Daoy (cell line): ENCODE measurements around the gene PDIA5. TPM values are rescaled to one million over a fixed set of nuclear protein-coding genes. Genes with fewer than 3 reads are reported as not detected.
A peak's percentile ranks its signal among the peaks of the same experiment; 100 is the strongest.

Experiments used
- DNase-seq: peaks from one replicate; pipeline ENCODE4 v3.0.0-alpha.2; 2015; ENCODE audit warnings: low read depth
- total RNA-seq: library from RNA; depleted of rRNA; stranded (reverse); fragments of >200 nt; shearing (Covaris generic); gene quantifications from 2 replicates; pipeline ENCODE4 v1.2.3, GENCODE V29; 2014

PDIA5 gene
- total RNA-seq, 1 experiment from 2014 or later: 17.6 TPM

GRCh38 chr3:123042413-123042812 lies 24.4 kb upstream of the PDIA5 start:
- no peak for DNase-seq

GRCh38 chr3:123044981-123045763 lies 21.7 kb upstream of the PDIA5 start:
- DNase-seq: no peak

DNA sequence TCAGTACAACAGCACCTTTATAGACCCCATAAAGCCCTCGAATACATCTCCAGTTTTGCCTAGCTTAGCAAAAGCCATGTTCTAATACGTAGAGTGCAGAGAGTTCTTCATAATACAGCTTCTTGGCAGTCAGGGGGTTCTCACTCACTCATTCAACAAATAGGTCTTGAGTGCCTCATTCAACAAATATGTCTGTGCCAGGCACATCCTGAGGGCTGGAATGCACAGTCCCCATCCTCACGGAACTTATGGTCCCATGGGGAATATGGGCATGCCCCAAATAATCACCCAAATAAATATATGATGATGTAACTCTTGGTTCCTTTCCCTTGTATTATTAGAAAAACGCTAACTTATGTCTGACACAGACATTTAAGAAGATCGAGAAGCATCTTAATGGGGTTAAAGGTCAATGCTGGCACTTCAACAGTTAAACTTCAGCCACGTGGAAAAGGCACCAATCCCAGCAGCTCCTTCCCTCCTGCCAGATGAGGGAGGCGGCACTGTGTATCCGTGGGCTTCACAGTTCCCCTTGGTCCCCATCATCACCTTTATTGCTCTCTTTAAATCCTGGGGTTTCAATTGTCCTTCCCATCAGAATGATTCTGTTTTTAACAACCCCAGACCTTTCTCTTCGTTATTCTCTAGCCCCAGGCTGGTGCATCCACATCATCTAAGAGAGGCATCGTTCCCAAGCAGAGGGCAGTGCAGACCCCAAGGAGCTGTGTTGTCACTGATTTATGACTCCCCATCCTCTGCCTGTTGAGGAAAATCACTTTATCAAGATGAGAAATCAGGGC lies 20.4 kb upstream of the PDIA5 start:
- peak; percentile 52 for DNase-seq

- DNase-seq: no peak
Measured at GRCh38 chr3:123047062-123047319, 19.8 kb upstream of the PDIA5 start.

GRCh38 chr3:123048480-123049237 lies 18.2 kb upstream of the PDIA5 start:
- DNase-seq: no peak

DNA sequence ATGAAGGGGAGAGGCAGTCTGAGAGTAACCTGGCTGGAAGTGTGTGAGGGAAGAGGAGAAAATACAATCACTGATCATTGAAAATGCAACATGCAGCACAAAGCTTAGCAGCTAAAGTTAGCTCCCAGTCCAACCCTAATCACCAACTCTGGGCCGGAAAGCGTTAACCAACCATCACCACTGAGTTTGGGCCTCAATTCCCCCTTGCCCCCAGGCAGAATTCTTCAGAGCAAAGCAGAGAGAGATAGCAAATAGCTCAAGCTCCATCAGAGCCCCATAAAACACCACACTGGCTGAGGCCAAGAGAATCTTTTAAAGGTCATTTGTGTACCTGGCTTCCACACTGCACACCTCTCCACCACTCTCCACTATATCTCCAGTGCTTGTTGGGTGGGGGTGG lies 16.2 kb upstream of the PDIA5 start:
- no peak for DNase-seq

- no peak for DNase-seq
Measured at GRCh38 chr3:123053107-123053506, 13.7 kb upstream of the PDIA5 start.

DNA sequence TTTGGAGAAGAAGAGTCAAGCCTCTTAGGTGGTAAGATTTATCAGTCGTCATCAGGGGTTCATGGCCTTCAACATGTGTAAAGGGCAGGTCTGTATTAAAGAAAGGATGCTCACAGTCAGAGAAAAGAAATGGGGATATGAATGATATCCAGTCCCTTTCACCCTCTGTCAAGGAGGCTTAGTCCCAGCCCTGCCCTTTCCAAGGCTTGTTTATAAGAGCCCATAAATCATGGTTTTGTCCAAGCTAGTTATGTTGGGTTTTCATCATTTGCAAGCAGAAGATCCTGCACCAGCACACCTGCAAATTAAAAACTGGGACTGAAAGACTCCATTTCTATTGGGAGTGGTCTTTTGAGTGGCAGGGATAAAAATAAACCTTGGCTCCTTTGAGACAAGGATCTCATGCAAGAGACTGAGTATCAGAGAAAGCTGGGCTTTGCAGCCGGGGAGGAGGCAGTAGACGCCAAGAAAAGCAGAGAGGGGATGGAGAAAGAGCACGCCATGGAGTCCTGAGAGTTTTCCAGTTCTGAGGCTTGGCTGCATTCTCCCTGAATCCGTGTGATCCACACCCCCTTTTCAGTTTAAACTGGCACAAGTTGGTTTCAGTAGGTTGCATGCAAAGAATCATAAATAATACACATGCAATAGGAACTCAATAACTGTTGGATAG lies 12.6 kb upstream of the PDIA5 start:
- no peak for DNase-seq

DNA sequence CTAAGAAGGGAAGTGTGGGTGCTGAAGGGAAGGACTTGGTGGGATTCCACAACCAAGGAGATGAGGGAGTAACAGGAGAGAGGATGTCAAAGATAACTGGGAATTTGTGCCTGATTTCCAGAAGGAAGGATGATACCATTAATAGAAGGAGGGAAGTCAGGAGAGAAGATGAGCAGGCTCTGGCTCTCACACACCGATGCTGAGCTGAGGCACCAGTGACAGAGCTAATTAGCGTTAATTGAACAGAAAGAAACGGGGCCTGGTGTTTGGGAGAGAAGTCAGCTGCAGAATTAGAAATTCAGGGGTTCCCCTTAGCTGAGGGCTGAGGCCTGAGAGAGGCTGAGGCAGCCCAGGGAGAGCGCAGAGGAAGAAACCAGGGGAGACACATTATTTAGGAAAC lies 11.9 kb upstream of the PDIA5 start:
- no peak for DNase-seq

DNA sequence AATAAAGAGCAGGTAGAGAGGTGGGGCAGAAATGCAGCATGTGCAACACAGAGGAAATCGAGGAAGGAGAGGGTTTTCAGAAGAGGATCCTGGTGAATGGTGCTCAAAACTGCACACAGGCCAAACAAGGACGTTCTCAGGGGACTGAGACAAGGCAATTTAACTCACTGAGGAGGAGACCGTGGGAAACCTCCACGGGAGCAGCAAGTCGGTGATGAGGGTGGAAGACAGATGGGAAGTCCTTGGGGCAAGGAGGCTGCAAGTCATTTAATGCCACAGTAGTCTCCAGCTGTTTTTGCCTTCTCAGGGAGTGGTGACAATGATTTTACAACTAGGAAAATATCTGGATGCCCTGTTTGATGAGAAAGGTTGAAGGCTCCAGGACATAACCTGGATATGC lies 11.5 kb upstream of the PDIA5 start:
- no peak for DNase-seq

DNA sequence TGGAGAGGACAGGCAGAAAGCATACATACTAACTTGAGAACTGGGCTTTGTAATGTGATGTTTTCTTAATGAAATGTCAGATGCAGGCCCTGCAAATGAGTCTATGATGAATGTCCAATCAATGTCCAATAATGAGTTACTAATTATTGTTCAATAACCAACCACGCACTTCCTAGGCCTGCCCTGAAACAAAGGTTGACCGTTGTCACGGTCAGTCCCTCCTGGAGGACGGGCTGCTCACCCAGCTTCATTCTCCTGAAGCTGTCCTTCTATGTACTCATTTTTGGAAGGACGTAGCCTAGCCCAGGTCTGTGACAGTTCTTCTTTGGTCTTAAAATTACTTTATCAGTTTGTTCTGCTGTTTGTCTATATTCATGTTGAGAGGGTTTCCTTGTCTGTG lies 8.3 kb upstream of the PDIA5 start:
- no peak for DNase-seq

GRCh38 chr3:123060054-123060453 lies 6.8 kb upstream of the PDIA5 start:
- no peak for DNase-seq

GRCh38 chr3:123061856-123062255 lies 5.0 kb upstream of the PDIA5 start:
- no peak for DNase-seq

GRCh38 chr3:123063034-123063433 lies 3.8 kb upstream of the PDIA5 start:
- no peak for DNase-seq

- DNase-seq: no peak
Measured at GRCh38 chr3:123064506-123064905, 2.3 kb upstream of the PDIA5 start.

DNA sequence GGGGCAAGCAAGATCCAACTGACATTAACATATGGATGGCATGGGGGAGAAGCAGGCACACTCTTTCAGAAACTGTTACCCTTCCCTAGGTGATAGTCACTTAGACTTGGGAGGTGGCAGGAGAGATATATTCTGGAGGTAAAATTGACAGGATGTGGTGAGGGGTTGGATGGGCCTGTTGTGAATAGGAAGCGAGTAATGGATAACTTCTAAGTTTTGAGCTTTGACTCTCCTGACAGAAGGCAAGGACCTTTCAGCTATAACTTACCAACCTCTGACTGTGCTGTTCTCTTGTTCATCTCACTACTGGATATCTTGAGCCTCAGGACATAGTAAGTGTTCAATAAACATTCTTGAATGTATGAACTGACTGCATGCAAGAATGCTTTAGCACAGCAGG lies 1.9 kb upstream of the PDIA5 start:
- DNase-seq: peak; percentile 57

GRCh38 chr3:123066599-123066895 lies 278 bp upstream of the PDIA5 start:
- DNase-seq: no peak

- DNase-seq: no peak
Measured at GRCh38 chr3:123067689-123068600, 1.1 kb downstream of the PDIA5 start.

DNA sequence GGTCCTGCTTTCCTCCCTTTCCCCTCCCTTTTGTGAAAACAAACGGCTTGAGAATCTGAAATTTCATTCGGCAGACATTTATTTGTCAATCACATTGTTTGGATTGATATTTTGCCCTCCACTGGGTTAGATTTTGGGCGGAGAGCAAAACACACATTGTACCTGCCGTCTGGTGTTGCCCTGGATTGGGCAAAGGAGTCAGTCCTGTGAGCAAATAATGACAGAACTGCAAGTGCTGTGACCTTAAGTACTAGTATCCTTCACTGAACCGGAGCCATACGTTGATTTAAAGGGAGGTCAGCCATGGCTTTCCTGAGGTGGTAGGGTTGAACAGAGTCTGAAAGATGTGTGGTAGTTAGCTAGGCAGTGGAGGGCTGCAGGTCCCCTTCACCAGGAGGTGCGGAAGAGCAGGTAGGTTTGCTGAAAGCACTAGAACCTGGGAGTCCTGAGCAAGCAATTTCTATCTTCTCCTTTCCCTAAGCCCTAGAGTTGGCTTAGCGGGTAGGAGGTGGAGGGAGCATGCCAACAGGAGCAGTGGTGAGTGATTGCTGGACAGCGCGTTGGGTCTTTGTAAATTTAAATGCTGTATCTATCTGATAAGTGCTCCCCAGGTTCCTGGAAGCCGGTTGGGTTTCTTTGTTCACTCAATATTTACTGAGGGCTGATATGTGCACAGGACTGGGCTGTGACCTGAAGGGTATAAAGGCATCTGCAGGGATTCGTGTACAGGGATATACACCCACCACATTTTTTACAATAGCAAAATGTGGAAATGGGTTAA lies 2.0 kb downstream of the PDIA5 start:
- DNase-seq: no peak

DNA sequence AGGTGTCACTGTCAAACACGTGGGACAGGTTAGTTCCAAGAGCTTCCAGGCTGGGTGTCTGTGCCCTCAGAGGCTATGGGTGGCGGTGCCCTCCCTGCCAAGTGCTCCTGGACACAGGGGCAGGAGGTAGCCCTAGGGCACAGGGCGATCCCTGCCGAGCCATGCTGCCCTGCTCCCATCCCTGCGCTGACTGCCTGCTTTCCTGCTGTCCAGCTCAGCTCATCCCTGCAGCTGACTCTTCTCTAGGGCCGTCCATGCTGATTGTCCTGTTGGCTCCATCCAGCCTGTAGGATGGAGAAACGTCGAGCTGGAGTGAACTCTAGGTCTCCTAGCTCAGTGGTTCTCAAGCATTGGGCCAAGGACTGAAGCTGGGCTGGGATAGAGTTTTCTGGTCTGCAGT lies 3.7 kb downstream of the PDIA5 start:
- DNase-seq: no peak

DNA sequence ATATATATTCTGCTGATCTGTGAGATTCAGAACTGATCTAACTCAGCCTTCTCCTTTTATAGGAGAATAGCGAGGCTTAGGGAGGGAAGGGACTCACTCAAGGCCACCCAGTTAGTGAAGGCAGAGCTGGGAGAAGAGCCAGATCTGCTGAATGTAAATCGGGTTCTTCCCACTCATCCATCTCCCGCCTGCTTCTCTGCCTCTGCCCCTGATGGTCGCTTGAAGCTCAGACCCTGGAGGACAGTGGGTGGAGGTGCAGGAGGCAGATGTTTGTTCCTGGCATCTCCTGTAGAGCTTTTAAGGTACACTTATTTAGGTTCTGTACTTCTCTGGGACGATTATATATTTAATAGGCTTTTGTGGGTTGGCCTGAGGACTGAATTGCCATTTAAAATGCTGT lies 4.3 kb downstream of the PDIA5 start:
- peak; percentile 59 for DNase-seq
